NCI-H1694 (cell line): ENCODE results near the gene TCF25.

Experiments used
- DNase-seq: peaks from one replicate; lab custom pipeline; 2025; lab: John Stamatoyannopoulos, UW

The TCF25 gene

DNA sequence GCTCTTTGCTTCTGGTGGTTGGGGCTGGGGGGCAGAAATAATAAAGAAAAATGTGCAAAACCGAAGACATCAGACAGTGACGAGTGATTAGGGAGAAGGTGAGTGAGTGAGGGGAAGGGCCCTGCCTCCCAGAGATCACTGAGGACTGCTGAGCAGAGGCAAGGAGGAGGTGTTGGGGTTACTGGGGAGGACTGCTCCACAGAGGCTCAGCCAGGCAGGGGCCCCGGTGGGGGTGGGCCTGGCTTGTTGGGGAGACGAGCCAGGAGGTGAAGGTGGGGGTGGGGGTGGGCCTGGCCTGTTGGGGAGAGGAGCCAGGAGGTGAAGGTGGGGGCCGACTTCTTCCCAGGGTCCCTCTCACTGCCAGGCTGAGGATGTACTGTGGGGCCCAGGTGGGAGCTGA is 73.1 kb downstream of the TCF25 start:
- no peak for DNase-seq

DNA sequence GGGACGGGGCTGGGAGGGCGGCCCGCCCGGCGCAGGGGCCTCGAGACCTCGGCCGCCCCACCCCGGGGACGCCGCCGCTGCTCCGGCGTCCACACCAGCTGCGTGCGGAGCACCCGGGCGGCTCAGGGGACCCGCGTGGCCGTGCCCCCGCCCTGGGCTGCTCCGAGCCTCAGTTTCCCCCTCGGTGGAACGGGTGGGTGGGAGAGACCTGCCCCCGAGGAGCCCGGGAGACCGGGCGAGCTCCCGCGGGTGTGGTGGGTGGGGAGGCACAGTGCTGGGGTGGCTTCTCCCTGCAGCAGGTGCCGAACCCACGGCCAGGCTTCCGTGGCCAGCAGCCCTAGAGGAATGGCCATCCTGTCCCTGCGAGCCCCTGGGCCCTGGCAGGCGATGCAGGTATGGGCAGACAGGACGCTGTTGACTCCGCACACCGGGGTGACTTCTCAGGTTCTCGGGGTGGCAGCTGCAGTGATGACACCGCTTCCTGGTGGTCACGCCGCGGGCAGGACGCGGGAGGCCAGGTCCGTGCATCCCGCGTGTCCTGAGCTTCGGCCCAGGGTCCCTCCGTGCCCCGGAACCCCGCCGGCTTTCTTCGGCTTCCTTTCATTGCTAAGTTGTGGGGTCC is 75.8 kb downstream of the TCF25 start:
- DNase-seq = no peak

DNA sequence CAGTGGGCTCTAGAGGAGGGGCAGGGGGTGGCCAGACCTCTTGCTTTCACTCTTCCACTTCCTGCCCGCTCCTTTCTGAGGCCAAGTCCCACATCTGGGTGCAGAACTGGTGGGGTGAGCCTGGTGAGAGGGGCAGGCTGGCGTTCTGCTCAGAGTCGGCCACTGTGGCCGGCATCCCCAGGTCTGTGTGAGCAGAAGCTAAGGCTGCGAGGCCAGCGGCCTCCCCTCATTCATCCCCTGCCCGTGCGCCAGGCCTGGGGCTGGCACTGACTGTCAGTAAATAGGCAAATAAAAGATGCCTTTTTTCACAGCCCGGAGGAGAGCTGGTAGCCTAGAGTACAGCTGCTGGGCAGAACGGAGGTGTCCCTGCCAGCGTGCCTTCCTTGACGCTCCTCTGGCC is 76.4 kb downstream of the TCF25 start:
- DNase-seq = no peak

DNA sequence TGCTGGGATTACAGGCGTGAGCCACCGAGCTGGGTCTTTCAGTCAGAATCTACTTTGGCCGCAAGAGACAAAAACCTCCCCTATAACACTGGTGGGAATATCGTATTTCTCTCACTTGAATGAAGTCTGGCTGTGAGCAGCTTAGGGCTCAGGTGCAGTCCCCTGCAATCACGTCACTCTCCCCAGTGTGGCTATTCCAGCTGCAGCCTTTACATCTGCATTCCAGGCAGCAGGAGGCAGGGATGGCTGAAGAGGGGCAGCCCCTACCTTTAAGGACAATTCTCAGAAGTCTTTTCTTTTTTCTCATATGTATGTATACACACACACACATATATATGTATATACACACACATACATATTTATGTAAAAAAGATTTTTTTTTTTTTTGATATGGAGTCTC is 78.1 kb downstream of the TCF25 start:
- DNase-seq = no peak

DNA sequence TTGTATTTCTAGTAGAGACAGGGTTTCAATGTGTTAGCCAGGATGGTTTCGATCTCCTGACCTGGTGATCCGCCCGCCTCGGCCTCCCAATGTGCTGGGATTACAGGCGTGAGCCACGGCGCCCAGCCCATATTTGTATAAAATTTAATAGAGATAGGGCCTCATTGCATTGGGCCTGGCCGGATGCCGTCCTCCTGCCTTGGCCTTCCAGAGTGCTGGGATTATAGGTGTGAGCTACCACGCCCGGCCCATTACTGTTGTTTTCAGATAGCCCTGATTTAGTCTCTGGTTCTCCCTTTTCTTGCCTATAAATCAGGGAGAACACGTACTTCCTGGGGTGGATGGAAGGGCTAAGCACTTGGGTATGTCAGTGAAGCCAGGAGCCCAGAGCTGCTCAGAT is 78.7 kb downstream of the TCF25 start:
- no peak for DNase-seq

DNA sequence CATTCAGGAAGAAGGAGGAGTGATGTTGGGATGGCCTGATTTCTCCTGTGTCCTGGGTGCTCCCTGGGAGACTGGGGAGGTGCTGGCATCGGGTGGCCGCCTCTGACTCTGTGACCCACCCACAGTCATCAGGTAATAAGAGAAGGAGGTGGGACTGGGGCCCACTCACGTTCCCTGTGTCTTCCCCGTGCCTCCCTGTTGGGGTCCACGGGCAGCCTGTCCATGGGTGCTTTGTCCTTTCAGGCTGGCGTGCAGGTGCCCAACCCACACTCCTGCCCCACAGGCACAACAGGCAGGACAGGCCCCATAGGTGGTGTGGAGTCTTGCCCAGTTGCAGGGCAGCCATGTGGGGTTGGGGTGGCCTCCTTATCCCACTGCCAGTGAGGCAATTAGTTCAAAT is 79.2 kb downstream of the TCF25 start:
- DNase-seq = no peak

DNA sequence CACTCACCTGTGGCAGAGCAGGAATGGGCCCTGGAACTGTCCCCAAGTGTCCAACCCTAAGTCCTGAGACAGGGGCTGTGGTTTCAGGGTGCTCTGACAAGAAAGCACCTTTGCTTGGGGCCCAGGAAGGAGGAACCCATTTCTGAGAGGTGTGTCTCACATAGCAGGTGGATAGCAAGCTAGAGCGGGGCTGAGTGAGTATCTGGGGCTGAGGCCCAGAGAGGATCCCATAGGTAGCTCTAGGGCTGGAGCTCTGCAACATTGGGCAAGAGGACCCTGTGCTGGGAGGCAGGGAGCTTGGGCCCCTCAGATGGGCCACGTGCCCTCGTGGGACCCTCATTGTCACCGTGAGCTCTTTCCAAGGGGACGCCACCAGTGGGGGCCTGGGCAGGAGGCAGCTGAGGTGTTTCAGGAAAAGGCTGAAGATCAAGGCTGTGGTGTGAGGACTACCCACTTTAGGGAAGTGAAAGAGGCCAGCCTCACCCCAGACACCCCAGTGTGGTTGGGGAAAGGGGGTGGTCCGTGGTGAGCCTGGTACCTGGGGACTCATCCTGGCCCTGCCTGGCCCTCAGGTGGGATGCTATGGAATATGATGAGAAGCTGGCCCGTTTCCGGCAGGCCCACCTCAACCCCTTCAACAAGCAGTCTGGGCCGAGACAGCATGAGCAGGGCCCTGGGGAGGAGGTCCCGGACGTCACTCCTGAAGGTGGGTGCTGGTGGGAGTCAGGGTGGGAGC is 80.4 kb downstream of the TCF25 start:
- no peak for DNase-seq

DNA sequence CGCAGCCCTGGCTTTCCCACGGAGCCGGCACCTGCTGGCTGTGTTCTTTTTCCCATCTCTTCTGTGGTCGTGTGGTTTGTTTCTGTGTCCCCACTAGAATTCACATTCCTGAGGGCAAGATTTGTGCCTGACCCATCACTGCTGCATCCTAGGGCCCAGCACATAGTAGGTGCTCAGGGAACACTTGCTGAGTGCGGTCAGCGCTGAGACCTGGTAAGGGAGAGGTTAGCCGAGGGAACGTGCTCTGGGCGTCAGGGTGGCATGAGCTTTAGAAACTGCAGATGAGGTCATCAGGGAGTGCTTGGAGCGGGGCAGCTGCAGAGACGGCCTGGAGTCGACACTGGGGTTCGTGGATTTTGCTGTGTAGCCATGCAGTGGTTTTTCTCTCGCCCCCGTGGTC is 81.1 kb downstream of the TCF25 start:
- no peak for DNase-seq

DNA sequence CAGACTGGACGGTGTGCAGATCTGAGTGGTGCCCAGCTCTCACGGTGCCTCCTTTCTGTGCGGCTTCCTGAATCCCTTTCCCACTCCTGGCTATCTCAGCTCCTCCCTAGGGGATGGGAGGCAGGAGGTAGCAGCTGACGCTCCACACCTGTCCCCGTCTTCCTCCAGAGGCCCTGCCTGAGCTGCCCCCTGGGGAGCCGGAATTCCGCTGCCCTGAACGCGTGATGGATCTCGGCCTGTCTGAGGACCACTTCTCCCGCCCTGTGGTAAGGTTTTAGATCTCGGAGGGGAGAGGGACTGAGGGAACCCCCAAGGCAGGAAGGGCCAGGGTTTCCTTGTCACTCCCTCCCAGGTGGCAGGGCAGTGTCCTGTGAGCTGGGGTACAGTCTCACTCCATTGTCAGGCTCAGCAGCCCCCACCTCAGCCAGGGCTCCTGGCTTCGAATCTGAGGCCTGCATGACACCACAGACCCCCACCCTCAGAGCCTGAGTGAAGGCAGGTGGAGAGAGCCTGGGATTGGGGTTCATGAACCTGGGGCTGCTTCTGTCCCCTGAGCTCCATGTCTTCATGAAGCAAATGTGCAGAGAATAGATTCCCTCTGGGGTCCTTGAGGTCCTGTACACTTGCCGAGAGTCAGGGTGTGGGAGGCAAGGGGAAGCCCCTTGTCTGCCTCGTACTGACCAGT is 81.8 kb downstream of the TCF25 start:
- no peak for DNase-seq

DNA sequence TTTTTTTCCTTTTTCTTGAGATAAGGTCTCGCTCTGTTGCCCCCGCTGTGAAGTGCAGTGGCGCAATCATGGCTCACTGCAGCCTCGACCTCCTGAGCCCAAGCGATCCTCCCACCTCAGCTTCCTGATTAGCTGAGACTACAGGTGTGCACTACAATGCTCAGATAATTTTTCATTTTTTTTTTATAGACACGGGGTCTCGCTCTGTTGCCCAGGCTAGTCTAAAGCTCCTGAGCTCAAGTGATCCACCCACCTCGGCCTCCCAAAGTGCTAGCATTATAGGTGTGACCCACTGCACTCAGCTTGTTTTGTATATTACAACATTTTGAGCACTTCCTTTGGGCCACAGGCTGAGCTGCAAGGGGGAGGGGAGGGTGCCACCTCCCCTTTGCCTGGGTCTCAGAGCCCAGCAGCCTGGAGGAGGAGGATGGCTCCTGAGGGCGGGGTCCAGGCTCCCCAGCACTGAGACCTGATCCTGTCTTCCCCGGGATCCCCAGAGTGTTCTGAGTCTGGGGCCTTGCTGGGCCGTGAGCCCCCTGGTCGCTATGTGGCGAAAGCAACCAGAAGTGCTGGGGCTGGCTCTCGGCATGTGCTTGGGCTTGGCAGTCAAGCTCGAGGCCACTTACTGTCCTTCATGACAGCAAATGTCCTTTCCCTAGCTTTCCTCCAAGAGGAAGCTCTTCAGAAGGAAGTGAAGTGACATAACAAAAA is 83.3 kb downstream of the TCF25 start:
- no peak for DNase-seq

DNA sequence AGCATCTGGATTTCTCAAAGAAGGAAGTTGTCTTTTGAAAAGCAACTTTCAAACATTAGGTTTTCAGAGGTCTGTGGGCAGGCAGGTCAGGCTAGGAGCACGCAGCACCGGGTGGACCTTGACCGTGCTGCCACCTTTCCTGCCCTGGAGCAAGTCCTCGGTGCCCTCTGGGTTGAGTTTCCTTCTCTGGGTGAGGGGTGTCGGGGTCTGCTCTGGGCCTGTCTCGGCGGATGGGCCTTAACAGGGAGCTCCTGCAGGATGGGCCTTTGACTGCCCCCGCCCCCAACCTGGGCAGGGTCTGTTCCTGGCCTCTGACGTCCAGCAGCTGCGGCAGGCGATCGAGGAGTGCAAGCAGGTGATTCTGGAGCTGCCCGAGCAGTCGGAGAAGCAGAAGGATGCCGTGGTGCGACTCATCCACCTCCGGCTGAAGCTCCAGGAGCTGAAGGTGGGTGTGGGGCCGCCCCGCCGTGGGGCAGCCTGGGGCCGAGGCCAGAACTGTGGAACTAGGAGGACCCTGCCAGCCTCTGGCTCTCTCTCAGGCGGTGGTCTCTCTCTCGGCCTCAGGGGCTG is 83.9 kb downstream of the TCF25 start:
- DNase-seq = no peak

DNA sequence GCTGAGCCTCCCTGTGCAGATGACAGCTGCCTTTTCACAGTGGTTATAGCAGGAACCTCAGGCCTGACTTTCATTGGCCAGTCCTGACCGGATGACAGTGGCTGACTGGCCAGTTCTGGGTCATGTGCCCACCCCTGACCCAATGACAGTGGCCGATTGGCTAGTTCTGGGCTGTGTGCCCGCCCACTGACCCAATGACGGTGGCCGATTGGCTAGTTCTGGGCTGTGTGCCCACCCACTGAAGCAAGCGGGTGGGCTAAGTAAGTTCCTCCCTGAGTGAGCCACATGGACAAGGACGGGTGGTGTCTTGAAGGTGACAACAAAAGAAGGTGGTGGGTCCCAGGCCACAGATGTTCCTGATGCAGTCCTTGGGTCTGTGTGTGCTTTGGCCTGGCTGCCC is 84.7 kb downstream of the TCF25 start:
- no peak for DNase-seq

DNA sequence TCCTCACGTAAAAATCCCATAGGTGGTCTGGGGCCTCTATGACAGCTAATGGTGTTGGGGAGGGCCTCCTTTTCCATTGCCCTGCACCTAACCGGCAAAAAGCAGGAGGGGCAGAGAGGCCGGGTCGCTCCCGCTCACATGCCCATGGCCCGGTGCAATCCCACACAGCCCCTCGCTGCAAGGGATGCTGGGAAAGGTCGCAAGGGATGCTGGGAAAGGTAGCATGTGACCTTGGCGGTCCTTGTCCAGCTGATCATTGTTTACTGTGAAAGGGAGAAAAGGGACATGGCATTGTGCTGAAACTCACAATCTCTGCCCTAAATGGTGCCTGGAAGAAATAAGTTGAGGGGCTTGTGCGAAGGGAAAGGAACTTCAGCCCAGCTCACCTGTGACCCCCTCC is 85.2 kb downstream of the TCF25 start:
- no peak for DNase-seq

DNA sequence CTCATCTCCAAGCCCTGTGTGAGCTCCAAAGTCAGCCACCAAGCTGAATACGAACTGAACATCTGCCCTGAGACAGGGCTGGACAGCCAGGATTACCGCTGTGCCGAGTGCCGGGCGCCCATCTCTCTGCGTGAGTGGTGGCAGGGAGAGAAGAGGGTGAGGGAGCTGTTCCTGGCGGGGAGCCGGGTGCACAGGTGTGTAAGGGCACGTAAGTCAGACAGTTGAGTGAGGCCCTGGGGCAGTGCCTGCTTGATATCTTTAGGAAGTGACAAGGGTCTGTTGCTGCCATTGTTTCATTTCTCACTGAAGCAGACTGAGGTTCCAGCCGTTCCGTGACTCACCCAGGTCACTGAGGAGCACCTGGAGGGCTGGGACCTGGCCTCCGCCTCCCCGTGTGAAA is 87.6 kb downstream of the TCF25 start:
- DNase-seq = no peak
